DMS 273 (cell line): ENCODE data around the gene TULP4.

Source experiments
- DNase-seq: peaks from one replicate; lab custom pipeline; 2025; ENCODE audit not compliant: unreplicated experiment; lab: John Stamatoyannopoulos, UW

TULP4 gene, protein sequence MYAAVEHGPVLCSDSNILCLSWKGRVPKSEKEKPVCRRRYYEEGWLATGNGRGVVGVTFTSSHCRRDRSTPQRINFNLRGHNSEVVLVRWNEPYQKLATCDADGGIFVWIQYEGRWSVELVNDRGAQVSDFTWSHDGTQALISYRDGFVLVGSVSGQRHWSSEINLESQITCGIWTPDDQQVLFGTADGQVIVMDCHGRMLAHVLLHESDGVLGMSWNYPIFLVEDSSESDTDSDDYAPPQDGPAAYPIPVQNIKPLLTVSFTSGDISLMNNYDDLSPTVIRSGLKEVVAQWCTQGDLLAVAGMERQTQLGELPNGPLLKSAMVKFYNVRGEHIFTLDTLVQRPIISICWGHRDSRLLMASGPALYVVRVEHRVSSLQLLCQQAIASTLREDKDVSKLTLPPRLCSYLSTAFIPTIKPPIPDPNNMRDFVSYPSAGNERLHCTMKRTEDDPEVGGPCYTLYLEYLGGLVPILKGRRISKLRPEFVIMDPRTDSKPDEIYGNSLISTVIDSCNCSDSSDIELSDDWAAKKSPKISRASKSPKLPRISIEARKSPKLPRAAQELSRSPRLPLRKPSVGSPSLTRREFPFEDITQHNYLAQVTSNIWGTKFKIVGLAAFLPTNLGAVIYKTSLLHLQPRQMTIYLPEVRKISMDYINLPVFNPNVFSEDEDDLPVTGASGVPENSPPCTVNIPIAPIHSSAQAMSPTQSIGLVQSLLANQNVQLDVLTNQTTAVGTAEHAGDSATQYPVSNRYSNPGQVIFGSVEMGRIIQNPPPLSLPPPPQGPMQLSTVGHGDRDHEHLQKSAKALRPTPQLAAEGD (N-terminal part only)

DNA sequence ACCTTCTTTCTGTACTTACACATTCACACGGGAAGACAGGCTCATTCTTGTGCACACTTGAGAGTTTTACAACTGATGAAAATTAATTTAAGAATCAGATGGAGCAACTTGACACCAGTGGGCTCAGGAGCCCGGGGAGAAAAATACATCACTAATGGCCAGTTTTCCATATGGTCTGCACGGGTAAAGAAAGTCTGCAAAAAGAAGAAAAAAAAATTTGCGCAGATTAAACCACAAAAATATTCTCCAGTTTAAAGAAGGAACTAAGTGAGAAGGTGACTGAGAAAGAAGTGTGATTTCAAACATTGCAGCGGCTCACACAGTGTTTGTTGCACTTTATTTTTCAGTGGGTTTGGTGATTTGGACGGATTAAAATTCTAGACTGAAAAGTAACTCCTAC is at the start of gene TULP4:
TSS of gene TULP4 (plus strand) at position 301 of the 400 bp plus-strand sequence. CDS start 1,552 bp downstream, outside the sequence.
- no peak for DNase-seq

DNA sequence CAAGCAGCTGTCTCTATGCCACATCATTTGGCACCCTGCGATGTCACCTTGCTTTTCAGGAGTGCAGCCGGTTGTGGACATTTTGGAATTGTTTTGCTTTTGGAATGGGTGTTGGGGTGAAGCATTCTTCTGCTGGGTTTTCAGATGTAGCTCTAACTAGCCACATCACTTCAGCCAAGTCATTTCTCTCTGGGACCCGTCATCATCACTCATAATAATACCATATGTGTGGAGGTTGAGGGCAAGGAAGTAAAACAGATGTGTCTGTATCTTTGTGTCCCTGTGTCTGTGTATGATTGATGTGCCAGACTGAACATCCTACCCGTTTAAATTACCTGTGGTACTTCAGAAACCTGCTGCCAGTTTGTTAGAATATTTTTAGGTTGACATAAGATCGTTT is 49.5 kb upstream of the TULP4 start:
- DNase-seq: no peak

DNA sequence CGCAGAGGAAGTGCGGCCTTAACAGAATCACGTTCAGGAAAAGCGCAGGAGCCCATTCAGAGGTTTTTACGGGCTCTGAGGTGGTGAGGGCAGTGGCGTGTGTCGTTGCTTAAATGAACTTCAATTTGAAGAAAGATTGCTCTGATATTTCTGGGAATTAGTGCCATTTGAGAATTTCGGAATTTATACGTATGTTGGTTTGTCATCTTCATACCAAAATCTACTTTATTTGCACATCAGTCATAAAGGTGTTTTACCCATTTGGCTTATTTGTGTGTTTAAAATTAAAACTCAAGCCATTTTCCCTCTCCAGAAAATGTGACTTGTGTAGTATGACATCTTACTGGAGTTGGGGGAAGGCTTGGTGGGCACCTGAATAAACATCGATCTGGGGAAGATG is 48.1 kb upstream of the TULP4 start:
- no peak for DNase-seq

DNA sequence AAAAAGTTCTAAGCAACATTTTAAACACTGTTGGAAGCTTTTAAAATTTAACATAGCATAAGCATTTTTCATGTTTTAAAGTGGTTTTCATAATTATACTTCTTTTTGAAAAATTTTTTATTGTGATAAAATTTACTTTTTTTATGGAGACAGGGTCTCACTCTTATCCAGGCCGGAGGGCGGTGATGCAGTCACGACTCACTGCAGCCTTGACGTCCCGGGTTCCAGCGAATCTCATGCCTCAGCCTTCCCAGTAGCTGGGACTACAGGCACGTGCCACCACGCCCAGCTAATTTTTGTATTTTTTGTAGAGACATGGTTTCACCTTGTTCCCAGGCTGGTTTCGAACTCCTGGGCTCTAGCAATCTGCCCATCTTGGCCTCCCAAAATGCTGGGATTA is 46.1 kb upstream of the TULP4 start:
- no peak for DNase-seq

DNA sequence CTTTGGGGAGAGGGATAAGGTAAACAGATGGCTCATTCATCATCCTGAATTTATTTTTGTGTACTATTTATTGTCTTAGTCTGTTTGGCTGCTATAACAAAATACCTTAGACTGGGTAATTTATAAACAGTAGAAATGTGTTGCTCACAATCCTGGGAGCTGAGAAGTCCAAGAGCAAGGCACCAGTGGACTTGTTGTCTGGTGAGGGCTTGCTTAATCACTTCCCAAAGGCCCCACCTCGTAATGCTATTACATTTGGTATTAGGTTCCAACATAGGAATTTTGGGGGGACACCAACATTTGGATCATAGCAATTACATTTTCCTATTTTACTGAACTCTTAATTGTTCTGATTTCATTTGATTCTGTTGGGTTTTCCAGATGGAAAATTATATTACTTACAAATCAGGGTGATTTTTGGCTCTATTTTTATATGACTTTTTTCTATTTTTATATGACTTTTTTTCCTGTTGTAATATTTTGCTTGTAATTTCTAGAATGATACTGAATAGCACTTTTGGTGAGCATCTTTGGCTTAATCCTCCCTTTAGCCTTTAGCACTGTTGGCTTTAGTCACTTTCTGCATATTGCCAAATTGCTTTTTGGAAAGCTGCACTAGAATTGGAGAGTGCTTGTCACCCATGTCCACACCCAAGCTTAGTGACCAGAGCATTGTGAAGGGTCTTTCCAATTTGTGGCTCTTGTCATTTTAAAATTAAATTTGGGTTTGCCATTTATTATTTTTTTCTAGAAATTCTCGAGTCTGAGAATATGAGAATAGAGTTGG is 43.7 kb upstream of the TULP4 start:
- no peak for DNase-seq

DNA sequence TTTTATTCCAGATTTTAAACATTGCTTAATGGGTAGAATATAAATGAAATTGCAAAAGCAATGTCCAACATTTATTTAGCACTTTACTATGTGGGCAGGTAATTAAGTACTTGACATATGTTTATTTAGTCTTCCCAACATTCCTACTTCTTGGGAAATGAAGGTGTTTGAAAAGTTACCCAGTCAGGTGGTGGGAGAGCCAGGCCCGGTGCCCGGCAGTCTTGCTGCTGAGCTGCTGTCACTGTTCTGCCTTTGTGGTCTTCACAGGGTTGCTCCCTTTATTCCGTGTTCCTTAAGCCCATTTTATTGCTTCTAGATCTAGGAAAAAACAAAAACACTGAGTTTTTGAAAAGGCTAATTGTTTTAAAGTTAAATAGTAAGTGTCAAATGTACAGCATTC is 42.6 kb upstream of the TULP4 start:
- no peak for DNase-seq

DNA sequence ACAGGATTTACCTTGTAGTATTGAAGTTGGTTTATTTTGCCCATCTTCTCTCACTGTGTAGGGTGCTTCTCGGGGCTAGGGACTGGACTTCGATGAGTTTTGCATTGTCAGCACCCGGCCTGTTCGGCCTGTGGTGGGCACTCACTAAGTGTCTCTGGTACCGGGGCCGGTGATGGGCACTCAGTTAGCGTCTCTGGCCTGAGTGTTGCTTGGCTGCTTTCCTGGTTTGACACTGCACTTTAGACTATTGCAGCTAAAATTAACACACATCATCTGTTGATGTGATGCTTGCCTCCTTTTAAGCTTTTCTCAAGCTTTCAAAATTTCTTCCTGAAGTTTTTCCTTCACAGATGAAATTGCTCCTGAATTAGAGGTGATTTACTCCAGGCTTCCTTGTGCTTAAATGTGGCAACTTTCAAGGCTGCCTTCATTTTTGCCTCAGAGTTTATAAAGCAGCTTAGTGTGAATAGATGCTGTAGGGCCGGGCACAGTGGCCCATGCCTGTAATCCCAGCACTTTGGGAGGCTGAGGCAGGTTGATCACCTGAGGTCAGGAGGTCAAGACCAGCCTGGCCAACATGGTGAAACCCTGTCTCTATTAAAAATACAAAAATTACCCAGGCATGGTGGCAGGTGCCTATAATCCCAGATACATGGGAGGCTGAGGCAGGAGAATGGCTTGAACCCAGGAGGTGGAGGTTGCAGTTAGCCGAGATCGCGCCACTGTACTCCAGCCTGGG is 41.7 kb upstream of the TULP4 start:
- DNase-seq: no peak

DNA sequence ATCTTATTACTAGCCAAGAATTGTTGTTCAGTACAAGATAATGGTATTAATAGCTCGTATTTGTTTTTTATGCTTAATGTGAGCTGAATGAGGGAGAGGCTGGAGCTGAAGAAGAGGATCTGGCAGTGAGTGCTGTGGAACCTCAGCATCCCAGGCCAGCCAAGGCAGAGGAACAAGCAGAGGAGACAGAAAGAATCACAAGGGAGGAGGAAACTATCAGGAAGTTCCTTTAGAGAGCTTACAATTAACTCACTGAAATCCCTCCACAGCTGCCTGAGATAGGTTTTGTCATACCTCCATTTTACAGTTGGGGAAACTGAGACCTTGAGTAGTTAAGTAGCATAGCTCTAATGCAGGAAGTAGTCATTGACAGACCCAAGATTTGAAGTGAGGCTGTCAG is 39.9 kb upstream of the TULP4 start:
- no peak for DNase-seq

DNA sequence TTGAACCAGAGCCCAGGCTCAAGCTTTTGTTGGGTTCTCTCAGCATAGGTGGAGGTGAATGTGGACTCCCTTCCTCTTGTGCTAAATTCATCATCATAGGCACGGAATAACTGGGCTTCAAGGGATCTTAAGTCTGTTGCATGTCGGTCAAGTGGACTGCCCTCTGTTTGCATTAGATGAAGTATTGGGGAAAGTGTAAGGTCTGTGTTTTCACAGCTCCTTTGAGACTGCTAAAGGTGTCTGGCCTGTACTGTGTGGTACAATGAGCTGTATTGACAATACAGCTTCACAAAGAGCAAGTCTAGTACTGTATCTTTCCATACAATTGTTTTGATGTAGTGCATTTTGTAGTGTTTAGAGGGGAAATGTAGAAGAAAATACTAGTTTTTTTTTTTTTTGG is 34.3 kb upstream of the TULP4 start:
- no peak for DNase-seq

DNA sequence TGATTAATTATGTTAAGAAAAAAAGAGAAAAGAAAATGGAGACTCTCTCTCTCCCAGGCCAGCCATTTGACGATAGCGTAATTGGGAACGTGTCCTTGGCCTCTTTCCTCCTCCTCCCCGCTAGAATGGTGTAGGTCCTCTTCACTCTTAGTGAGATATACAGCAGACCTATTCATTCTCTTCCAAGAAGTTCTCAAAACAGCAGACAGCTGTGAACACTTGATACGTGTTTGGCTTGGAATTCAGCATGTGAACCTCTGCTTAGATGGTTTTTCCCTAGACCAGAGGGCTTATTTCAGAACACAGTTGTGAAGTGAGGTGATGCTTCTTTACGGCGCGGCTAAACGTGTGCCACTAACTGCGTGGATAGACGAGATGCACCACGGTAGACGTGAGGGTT is 32.6 kb upstream of the TULP4 start:
- DNase-seq: peak; percentile 58

DNA sequence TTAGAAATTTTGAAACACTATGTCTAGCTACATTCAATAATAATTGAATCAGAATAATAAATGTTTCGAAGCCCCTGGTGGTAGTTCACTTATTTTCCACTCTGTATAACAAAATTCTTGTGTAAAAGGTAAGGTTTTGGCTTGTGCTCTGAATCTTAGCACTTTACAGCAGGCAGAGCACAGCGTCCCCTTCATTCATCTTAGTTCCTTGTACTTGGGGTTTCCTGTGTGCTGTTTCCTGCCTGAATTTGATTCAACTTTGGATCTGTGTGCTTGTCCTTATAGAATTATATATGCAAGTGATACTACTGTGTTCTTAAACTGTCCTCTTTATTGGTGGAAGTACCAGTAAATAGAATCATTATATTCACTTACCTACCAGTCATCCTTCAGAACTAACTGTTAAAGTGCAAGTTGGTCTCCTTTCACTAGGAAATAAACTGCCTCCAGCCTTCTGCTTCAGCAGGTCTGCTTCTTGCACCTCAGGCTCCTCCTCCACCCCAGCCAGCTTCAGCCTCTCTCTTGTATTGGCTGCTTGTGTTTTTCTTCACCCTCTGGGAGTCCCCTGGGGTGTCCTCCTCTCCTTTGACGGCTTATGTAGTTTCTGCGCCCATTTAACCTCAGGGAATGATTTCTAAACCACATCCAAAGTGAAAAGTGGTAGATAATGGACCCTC is 28.8 kb upstream of the TULP4 start:
- DNase-seq: peak; percentile 86

DNA sequence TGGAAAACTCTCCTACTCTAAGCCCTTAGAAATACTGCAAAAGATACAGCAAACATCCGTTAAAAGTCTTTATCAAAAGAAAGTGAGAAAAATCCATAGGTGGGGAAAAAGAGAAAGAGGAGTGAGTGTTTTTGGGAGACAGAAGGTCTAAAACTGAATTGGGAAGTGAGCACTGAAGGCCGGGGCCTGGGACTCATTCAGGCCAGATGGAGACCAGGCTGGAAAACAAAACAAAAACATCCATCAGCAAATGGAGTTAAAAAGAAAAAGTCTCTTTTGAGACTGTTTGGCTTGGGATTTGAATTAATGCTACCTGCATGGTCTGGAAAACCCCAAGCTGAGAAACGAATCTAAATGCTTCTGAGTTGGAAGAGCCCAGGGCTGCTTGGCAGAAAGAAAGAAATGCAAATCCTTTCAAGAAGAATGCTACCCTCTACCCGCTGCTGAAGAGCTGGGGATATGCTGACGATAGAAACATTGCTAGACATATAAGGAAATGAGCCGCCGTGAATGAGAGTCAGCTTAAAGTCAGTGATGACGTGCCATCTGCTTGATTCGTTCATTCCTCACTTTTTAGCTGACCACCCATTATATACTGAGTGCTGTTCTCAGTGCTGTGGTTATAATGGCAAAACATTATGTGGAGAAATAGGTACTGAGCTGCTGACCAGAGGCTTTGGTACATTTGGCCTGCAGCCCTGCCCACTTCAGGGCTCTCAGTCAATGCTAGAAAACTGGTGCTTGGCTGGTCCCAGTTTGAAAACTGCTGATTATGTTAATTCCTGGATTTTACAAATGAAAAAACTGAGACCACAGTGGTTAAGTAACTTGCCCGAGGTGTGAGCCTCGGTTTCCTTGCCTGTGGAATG is 28.0 kb upstream of the TULP4 start:
- peak; percentile 93 for DNase-seq

DNA sequence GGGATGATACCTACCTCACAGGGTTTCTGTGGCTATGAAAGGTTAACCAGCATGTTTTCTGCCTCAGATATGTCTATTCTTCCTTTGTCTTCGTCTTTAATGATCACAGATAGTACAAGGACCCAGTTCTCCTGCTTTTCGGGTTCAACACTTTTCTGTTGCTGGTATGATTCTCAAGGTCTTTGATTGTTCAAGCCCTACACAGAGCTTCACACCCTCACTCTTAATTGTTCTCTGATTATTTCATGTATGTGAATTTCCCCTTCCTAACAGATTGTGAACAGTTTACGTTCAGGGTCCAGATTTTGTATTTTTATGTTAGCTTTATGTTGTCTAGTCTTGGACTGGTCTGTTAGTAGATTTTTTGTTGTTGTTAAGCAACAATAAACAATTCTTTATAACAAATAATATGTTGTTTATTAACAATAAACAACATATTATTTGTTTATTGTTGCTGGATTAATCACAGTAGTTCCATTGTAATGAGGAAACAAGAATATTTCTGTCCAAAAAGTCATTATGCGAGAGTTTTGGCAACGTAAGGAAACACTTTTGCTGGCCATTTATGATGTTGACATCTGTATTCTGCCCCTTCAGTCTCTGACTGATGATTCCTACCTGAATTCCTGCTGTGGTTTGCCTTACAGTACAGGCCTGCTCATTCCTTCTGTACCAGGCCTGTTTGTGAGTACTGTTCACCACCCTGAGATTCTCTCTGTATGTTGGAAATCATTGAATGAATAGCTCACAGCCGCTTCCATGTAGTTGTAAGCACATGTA is 27.2 kb upstream of the TULP4 start:
- peak; percentile 54 for DNase-seq

DNA sequence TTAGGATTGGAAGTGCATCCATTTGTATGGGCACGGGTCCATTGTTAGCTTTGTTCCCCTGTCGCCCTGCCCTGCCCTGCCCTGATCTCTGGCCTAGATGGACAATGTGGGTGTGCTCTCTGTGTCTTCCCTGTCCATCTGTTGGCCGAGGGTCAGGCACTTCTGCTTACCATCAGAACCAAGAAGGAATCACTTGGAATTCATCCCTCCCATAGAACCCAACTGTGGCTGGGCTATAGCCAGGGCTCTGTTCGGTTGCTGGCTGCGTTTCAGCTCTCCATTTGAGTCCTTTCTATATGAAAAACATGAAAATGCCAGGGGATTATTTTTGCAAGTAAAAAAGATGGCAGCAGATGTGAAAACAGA is 26.6 kb upstream of the TULP4 start:
- DNase-seq: peak; percentile 54

DNA sequence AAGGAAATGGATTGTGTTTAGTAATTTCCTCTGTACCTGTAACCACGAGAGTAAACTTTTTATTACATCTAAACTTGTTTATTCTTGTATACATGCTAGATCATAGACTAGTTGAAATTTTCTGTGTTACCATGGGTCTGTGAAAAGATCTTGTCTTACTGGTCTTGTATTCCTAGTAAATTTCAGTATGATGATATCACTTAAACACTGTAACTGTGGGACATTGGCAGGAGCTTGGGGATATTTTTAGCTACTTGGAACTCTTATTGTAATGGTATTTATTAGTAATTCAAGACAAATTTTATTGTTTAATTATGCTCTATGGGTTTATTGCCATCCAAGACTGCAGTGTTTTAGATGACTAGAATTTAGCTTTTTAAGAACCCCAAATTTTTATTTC is 25.9 kb upstream of the TULP4 start:
- DNase-seq: no peak

DNA sequence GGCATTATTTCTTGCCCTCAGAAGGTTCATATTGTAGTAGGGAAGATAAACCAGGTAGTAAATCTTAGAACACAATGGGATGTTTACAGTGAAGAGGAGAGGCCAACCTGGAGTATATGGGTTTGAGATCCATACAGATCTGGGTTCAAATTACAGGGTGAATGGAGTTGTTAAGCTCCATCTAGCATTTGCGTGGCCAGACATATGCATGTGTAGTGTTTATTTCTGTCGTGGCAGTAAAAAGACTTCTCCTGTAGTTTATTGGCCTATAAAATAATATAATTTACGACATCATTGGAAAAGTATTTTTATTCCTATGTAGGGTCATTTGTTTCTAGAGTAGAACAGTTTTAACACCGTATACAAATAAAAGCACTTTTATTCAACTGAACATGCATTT is 25.2 kb upstream of the TULP4 start:
- DNase-seq: no peak

DNA sequence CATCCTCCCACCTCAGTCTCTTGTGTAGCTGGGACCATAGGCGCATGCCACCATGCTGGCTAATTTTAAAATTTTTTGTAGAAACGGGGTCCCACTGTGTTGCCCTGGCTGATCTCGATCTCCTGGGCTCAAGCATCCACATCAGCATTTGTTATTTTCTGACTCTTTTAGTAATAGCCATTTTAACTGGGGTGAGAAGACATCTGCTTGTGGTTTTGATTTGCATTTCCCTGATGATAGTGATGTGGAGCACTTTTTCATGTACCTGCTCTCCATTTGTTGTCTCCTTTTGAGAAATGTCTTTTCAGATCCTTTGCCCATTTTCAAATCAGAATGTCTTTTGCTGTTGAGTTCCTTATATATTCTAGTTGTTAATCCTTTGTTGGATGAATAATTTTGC is 22.2 kb upstream of the TULP4 start:
- DNase-seq: no peak

DNA sequence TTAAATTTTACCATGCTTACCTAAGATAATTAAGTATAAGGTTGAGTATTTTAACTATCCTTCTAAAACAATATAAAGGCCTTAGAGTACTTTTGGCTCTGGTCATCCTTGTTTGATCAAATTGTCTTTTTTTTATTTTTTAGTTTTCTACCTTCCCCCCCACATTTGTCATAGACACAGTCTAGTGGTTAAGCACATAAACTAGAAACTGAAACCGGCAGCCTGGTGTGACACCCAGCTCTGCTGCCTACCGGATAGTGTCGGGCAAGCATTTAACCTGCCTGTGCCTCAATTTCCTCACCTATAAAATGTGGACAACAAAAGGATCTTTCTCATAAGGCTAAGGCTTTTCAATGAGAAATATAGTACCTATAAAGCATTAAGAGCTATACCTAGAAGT is 21.6 kb upstream of the TULP4 start:
- DNase-seq: no peak

DNA sequence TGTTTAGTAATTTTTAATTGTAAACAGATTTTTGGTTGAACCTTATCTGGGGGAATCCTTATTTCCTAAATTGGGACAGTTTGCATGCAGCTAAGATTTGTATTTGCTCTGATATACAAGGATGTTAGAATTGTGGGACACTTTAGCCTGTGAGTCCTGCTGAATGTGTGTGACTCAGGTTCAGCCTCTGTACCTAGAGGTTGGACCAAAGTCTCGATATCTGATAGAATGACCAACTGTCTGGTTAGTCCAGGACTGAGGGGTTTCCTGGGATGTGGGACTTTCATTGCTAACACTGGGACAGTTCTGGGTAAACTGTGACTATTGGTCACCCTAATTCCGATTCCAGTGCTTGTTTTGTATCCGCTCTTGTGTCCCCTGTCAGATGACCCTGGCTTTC is 20.2 kb upstream of the TULP4 start:
- DNase-seq: no peak
